Activated CD8-positive, alpha-beta T cell treated with anti-CD3 and anti-CD28 coated beads for 36 hours (primary cell): ENCODE measurements around the gene RNF13. TPM values are rescaled to one million over a fixed set of nuclear protein-coding genes. Genes with fewer than 3 reads are reported as not detected.
"Not testable (repeated sequence)": the region's sequence is repeated elsewhere in the genome, so short reads cannot be mapped to it uniquely, and the experiment has no call there.

ENCODE experiments used
- ATAC-seq: fragments of 200-7000 bp; cut with Tn5 transposase; one replicate; pipeline ENCODE4 v1.10.0; 2021; ENCODE audit warnings: mild to moderate bottlenecking, moderate library complexity
- CTCF ChIA-PET: fragments of 350-600 bp; sonication (Branson Sonifier 250); formaldehyde crosslinking; loops from one replicate; lab custom pipeline; 2021; ENCODE audit warnings: antibody characterized with exemption; lab: Charles Lee
- POLR2A ChIA-PET: fragments of 350-600 bp; sonication (Branson Sonifier 250); formaldehyde crosslinking; loops from one replicate; lab custom pipeline; 2021; ENCODE audit warnings: antibody characterized with exemption; lab: Charles Lee
- DNase-seq: peaks from one replicate; pipeline ENCODE4 v3.0.0-alpha.2; 2020
- H3K27ac Mint-ChIP-seq: one replicate; pipeline ENCODE4 v1.8.0; 2021; ENCODE audit warnings: mild to moderate bottlenecking, mixed read lengths
- H3K27me3 Mint-ChIP-seq: one replicate; pipeline ENCODE4 v1.8.0; 2021; ENCODE audit warnings: mixed read lengths
- H3K36me3 Mint-ChIP-seq: one replicate; pipeline ENCODE4 v1.8.0; 2021; ENCODE audit warnings: low read depth, mixed read lengths
- H3K4me1 Mint-ChIP-seq: one replicate; pipeline ENCODE4 v1.8.0; 2021; ENCODE audit warnings: low read depth, mixed read lengths
- H3K4me3 Mint-ChIP-seq: one replicate; pipeline ENCODE4 v1.8.0; 2021; ENCODE audit warnings: mild to moderate bottlenecking, moderate library complexity, mixed read lengths
- H3K9me3 Mint-ChIP-seq: one replicate; pipeline ENCODE4 v1.8.0; 2021; ENCODE audit warnings: mixed read lengths
- CTCF ChIP-seq: fragments of 200-600 bp; IDR thresholded peaks from one replicate; pipeline ENCODE4 v1.8.0; 2022; ENCODE audit warnings: antibody characterized with exemption, mild to moderate bottlenecking
- intact Hi-C: fragments of 100-400 bp; cut with micrococcal nuclease; formaldehyde crosslinking; loops from one replicate; pipeline ENCODE4 v1.10.0; 2022
- total RNA-seq, 2 experiments: library from RNA; stranded (reverse); gene quantifications; one replicate each; pipeline ENCODE4 v1.2.3, GENCODE V29; 2021

RNF13 gene
- total RNA-seq, 2 experiments from 2014 or later: 25.7 to 26.3 TPM

DNA sequence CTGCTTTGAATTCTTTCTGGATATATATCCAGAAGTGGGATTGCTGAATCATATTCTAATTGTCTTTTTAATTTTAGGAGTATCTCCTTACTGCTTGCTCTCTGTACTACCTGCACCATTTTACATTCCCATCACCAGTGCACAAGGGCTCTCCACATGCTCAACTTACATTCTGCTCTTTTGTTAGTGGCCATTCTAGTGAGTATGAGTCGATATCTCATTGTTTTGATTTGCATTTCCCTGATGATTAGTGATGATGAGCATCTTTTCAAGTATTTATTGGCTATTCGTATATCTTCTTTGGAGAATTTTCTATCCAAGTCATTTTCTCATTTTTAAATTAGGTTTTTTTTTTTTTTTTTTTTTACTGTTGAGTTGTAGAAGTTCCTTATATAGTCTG, 128.2 kb downstream of the RNF13 start:
- intact Hi-C loops: no loop called here
- no peak for DNase-seq
- Mint-ChIP-seq H3K27me3 (no peaks in the 10 kb centered on the region), H3K36me3 (peaks cover 32% of the 10 kb centered on the region), H3K9me3 (peaks cover 4% of the 10 kb centered on the region), H3K4me3 (no peak overlapping the region), H3K27ac (no peak overlapping the region), H3K4me1 (peaks cover 11% of the 10 kb centered on the region)
- TF ChIP-seq CTCF: no peak
- ChIA-PET CTCF (no interaction called here), POLR2A (interaction anchor here (1.2 kb wide), 1 partner anchor 8 kb away, joined by 3 read pairs; no protein-coding TSS in a partner anchor)
- ATAC-seq: no peak

DNA sequence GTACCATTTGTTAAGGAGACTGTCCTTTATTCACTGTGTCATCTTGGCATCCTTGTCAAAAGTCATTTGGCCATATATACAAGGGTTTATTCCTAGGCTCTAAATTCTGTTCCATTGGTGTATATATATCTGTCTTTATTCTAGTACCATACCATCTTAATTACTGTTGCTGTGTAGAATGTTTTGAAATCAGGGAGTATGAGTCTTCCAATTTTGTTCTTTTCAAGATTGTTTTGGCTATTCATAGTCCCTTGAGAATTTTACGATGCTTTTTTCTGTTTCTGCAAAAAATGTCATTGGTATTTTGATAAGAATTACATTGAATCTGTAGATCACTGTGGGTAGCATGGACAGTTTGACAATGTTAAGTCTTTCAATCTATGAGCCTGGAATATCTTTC, 128.9 kb downstream of the RNF13 start:
- TF ChIP-seq CTCF: no peak
- H3K36me3 Mint-ChIP-seq: peaks cover 32% of the 10 kb centered on the region
- no peaks in the 10 kb centered on the region for H3K27me3 Mint-ChIP-seq
- intact Hi-C loops: no loop called here
- ATAC-seq (no peak), DNase-seq (no peak)
- peaks cover 11% of the 10 kb centered on the region for H3K4me1 Mint-ChIP-seq
- H3K4me3 Mint-ChIP-seq: no peak overlapping the region
- ChIA-PET POLR2A (interaction anchor here (1.2 kb wide), 1 partner anchor 9 kb away, joined by 3 read pairs; no protein-coding TSS in a partner anchor), CTCF (no interaction called here)
- peaks cover 4% of the 10 kb centered on the region for H3K9me3 Mint-ChIP-seq
- H3K27ac Mint-ChIP-seq: no peak overlapping the region

GRCh38 chr3:149942409-149942808, 129.4 kb downstream of the RNF13 start:
- ATAC-seq (no peak), DNase-seq (no peak)
- ChIA-PET CTCF (no interaction called here), POLR2A (interaction anchor here (1.2 kb wide), 1 partner anchor 10 kb away, joined by 3 read pairs; no protein-coding TSS in a partner anchor)
- intact Hi-C loops: no loop called here
- peaks cover 12% of the 10 kb centered on the region for H3K4me1 Mint-ChIP-seq
- H3K4me3 Mint-ChIP-seq: no peak overlapping the region
- H3K36me3 Mint-ChIP-seq: peaks cover 28% of the 10 kb centered on the region
- H3K27ac Mint-ChIP-seq: no peak overlapping the region
- no peak for TF ChIP-seq CTCF
- no peaks in the 10 kb centered on the region for H3K27me3 Mint-ChIP-seq
- H3K9me3 Mint-ChIP-seq: peaks cover 4% of the 10 kb centered on the region

DNA sequence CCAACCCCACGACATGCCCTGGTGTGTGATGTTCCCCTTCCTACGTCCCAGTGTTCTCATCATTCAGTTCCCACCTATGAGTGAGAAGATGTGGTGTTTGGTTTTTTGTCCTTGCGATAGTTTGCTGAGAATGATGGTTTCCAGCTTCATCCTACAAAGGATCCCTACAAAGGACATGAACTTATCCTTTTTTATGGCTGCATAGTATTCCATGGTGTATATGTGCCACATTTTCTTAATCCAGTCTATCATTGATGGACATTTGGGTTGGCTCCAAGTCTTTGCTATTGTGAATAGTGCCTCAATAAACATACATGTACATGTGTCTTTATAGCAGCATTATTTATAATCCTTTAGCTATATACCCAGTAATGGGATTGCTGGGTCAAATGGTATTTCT, 131.0 kb downstream of the RNF13 start:
- H3K27me3 Mint-ChIP-seq, DNase-seq, H3K4me3 Mint-ChIP-seq, intact Hi-C loops, H3K27ac Mint-ChIP-seq, POLR2A ChIA-PET, H3K9me3 Mint-ChIP-seq, CTCF ChIA-PET, ATAC-seq: not testable (repeated sequence)
- Mint-ChIP-seq H3K36me3 (peaks cover 28% of the 10 kb centered on the region), H3K4me1 (peaks cover 11% of the 10 kb centered on the region)

DNA sequence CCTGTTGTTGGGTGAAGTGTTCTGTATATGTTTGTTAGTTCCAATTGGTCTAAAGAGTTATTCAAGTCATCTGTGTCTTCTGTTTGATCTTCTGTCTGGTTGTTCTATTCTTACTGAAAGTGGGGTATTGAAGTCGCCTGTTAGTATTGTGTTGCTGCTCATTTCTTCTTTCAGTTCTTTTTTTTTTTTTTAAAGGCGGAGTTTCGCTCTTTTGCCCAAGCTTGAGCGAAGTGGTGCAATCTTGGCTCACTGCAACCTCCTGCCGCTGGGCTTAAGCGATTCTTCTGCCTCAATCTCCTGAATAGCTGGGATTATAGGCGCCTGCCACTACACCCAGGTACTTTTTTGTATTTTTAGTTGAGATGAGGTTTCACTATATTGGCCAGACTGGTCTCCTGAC, 134.2 kb downstream of the RNF13 start:
- Mint-ChIP-seq H3K36me3 (peaks cover 28% of the 10 kb centered on the region), H3K9me3 (peaks cover 4% of the 10 kb centered on the region), H3K4me1 (peaks cover 9% of the 10 kb centered on the region), H3K27me3 (no peaks in the 10 kb centered on the region), H3K4me3 (no peak overlapping the region), H3K27ac (no peak overlapping the region)
- TF ChIP-seq CTCF: no peak
- no peak for DNase-seq
- ChIA-PET POLR2A (no interaction called here), CTCF (interaction anchor here (1.5 kb wide), 1 partner anchor 237 kb away, joined by 4 read pairs; no protein-coding TSS in a partner anchor)
- ATAC-seq: no peak
- intact Hi-C loops: no loop called here
